GM11168 (cell line): Measurements from ENCODE around the gene PPP1R1C.
"Not testable (repeated sequence)": the region's sequence is repeated elsewhere in the genome, so short reads cannot be mapped to it uniquely, and the experiment has no call there.

Experiments
- in situ Hi-C: fragments of 300-500 bp; cut with MboI; formaldehyde crosslinking; loops from one replicate; pipeline ENCODE4 v1.12.0; 2022; ENCODE audit warnings: low sequenced_read_pairs; ENCODE audit not compliant: unreplicated experiment

PPP1R1C gene

DNA sequence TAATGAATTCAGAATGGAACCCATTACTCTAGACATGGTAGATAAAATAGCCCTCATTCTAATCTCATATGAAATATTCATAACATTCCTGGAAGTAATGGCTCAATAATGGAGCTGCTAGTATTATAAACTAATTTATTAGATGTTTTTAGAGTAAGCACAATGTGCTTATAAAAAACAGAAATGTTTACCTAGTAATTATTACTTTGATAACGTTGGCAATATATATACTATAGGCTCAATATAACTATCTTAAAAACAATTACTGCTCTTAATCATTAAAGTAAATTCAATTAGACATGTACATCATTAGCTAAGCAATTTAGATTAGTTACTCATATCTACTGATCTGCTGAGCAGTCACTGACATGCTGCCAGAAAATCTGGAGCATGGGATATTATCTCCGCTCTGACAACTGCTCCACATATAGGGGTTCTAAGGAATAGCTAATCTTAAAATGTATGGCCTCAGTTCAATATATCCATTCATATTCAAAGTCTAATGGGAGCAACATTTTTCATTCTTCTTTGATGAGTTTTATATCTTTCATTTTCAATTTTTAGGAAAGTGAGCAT lies 19.4 kb downstream of the PPP1R1C start:
- in situ Hi-C loops = no loop called here

DNA sequence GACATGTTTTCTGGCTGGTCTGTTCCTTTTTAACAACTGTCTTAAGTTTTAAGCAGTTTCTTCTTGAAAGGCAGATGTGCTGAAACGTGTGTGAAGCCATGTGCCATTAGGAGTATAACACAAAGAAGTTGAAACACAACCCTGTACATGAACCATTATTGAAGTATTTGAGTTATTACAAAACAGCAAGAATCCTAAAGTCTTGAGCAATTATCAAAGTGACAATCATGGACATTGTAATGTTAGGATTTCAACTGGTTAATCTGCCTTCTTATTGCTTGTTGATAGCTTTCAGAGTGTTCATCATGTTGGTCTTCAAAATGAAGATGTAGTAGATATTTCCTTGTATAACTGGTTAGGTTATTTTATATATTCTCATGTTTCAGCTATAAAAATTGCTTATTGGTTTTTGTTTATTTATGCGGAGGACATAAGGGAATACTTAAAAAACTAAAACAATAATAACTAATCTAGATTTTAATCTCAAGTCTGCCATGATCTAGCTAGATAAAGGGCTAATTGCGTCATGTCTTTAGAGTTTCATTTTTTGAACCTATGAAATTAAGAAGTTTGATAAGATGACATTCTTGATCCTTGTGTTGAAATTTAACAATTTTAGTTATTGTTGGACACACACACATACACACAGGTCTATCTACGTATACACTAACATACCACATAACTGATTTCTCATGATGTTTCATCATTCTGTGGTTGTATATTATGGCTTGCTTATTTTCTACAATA lies 21.1 kb downstream of the PPP1R1C start:
- in situ Hi-C loops = no loop called here

- in situ Hi-C loops = no loop called here
Observed at GRCh38 chr2:182014284-182014683, 28.6 kb downstream of the PPP1R1C start.

- in situ Hi-C loops = no loop called here
Observed at GRCh38 chr2:182015334-182016109, 29.9 kb downstream of the PPP1R1C start.

- in situ Hi-C loops = no loop called here
Observed at GRCh38 chr2:182018218-182018617, 32.6 kb downstream of the PPP1R1C start.

DNA sequence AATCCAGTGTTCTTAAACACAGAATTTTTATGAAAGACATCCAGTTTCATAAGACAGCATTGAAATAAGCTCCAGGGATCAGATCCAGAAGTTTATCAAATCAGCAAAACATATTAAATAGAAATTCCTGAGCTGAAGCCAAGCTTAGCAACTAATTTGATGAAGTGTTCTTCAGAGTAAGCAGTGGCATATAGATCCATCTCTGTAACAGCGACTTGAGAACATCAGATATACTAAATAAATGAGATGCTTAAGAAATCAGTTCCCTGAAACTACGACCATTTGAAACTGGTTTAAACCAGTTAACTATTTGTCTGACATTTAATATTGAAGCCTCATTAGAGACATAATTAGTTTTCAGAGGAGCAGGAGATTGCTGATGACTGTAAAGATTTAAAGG lies 34.1 kb downstream of the PPP1R1C start:
- in situ Hi-C loops = no loop called here

- in situ Hi-C loops = no loop called here
Observed at GRCh38 chr2:182020286-182021070, 34.8 kb downstream of the PPP1R1C start.

- in situ Hi-C loops = no loop called here
Observed at GRCh38 chr2:182023235-182023634, 37.6 kb downstream of the PPP1R1C start.

GRCh38 chr2:182030875-182031274 lies 45.2 kb downstream of the PPP1R1C start:
- in situ Hi-C loops = not testable (repeated sequence)

- in situ Hi-C loops = no loop called here
Observed at GRCh38 chr2:182031956-182032355, 46.3 kb downstream of the PPP1R1C start.

DNA sequence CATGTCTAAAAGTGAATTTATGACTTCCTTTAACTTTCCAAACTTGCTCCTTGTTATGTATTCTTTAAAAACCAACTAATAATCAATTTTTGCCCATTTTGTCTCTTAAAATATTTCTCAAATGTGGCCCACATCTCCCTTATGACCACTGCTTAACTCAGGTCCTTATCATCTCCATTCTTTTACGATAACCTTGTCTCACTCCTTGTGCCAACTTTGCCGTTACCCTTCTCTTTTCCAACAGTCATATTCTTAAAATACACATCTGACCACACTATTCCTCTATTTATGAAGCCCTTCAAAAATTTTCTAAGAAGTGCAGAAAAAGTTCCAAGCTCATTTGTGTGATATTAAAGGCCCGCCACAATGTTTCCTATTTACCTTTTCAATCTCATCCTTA lies 47.8 kb downstream of the PPP1R1C start:
- in situ Hi-C loops = no loop called here

- in situ Hi-C loops = no loop called here
Observed at GRCh38 chr2:182038576-182038975, 52.9 kb downstream of the PPP1R1C start.

DNA sequence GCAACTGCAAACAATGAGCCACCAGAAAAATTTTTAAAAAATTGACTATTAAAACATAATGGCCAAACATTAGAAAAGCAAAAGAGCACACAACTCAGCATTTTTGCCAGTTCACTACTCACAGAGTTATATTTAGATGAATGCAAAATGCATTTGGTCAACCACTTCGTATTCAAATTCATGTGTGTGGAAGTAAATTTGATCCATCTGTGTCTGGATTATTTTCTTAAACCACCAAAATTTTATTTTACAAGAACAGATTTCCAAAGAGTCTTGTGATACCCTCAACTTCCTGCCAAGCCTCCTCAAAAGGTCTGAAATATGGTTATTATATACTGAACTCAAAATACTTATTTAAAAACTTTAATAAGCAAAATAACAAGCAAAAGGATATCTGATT lies 57.4 kb downstream of the PPP1R1C start:
- in situ Hi-C loops = no loop called here

GRCh38 chr2:182043861-182044260 lies 58.2 kb downstream of the PPP1R1C start:
- in situ Hi-C loops = no loop called here

DNA sequence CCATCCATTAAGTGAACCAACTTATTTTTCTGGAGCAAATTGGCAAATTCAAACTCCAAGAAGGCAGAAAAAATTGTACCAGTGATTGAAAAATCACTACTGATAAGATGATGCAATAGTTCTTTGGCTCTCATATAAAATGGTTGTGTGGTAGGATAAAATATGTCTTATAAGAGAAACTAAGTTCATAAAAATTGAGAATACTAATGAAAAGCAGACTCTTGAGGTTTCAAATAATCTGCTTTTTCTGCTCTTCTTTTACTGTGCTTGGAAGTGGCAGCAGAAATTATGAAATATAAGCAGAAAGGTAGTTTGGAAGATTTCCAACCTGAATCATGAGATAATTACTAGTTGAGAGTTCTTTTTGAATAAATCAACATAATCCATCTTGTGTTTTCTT lies 61.9 kb downstream of the PPP1R1C start:
- in situ Hi-C loops = no loop called here

DNA sequence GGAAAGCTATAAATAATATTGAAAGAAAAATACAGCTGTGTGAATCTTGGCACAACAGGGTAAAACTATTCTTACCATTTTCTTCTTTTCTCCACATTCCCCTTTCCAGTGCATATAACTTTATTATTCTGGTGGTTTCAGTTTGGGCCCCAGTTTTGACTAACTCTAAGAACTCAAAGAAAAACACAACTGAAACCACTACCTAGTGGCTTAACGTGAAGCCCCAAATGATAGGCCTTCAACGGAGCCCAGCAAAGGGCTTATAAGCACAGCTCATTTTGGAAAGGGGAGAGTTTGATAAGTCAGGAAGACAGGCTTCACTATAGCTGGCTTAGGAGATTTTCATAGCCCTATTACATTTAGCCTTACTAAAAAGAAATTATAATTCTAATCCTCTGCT lies 62.4 kb downstream of the PPP1R1C start:
- in situ Hi-C loops = no loop called here

DNA sequence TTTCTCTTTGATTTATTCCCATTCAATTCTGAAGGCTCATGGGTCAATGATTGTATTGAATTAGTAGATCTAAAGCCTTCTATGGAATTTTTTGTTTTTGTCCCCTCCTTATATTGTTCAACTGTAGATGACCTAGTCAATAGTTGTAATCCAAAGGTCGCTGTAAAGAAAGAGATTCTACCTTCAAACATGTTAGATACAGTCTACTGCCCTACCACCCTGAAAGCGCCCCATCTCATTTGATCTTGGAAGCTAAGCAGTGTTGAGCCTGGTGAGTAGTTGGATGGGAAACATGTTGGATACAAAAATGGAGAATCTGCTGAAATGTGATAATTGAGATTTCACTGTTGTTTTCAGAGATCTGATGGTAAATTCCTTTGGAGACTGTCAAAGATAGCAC lies 63.0 kb downstream of the PPP1R1C start:
- in situ Hi-C loops = no loop called here

DNA sequence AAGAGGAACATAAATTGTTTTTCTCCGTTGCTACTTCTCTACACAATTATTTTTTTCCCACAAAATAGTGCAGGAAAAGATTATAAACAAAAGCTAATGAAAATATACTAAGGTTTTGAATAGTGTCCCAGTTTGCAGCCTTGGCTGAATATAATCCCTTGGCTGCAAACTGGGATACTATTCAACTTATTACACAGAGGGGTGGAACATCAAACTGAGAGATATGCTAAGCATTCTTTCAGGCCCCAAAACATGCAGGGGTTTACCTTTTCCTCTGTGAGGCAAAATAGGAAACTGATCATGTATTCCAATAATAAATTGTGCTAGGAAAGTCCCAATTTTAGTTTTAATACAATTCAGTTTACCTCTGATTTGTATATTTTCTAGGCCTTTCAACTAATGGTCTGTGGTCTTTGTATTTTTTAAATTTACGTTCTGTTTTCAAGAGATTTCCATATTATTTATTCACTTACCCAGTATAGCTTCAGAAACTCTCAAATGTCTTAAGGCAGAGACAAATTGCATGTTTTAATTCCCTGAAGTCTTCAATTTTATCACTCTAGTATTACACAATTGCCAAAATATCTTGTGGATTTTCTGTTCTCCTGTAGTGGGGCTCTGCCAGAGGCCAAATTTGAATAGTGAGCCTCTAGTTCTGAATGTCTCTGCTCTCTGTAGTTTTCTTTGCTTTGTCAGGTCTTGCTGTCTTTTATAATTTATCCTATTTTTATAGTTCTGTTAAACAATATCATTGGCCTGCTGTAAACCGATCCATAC lies 63.9 kb downstream of the PPP1R1C start:
- in situ Hi-C loops = no loop called here

DNA sequence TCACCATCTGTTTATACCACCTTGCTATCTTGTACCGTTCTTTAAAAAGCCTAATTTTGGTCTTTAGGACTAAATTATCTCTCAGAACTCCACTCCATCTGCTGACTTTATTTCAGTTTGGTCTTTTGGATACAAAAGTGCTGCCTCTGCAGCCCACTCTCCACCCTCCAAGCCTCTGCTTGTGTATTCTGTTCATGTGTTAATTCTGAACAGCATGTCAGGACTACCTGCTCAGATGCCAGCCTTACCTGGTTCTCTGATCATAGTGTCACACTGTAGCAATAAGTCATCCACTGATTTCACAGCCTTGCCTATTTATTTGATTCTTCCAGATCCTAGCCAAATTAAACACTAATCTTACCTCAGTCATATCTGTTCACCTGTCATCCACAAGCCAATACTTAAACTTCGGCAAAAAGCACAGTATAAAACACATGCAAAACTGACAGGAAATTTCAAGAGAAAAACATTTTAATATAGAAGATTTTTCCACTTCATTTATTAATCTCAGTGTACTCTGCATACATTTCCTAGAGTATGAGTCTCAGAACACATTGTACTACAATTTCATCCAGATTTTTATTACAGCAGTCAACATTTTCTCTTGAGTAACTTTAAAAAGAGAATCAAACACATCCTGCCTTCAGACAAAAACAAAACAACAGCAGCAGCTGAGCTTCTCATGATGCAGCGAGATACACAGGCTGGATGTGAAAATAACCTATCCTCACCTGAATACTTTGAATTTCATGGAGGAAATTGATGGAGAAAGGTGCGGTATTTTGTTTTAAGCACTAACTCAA lies 64.9 kb downstream of the PPP1R1C start:
- in situ Hi-C loops = no loop called here
